Sigmoid colon (tissue), 3 donors: ENCODE measurements around the gene XRCC5.

Experiments used
- CTCF ChIP-seq, 4 experiments: fragments of 450-650 bp in 3 of 4; fragments of 200-600 bp in 1 of 4; IDR thresholded peaks; one replicate each; pipeline ENCODE4 v1.5.1; 2016 to 2019; ENCODE audit warnings: antibody characterized with exemption in 4 of 4, mild to moderate bottlenecking in 3 of 4, moderate library complexity in 2 of 4
- POLR2A ChIP-seq, 2 donors: fragments of 450-650 bp; IDR thresholded peaks; one replicate each; pipeline ENCODE4 v1.6.1; 2016; ENCODE audit warnings: antibody characterized with exemption in 2 of 2, mild to moderate bottlenecking in 2 of 2, moderate library complexity in 2 of 2

GRCh38 chr2:216064665-216065064 is 44.5 kb upstream of the XRCC5 start:
- TF ChIP-seq CTCF (IDR thresholded peaks at IDR 0.05) = no peak
- no peak for TF ChIP-seq POLR2A (IDR thresholded peaks at IDR 0.05)
